CD14-positive monocyte (primary cell): ENCODE results near the gene INAFM1. TPM values are rescaled to one million over a fixed set of nuclear protein-coding genes. Genes with fewer than 3 reads are reported as not detected.

Experiments used
- DNase-seq, 3 donors: peaks; one replicate each; pipeline ENCODE4 v3.0.0-alpha.2; 2011 to 2022
- H2AFZ ChIP-seq: 2 replicates; pipeline ENCODE4 v1.6.0; 2012; ENCODE audit warnings: mild to moderate bottlenecking, low read depth, low read length, inconsistent platforms; ENCODE audit not compliant: insufficient read depth, poor library complexity, severe bottlenecking
- H3K27ac ChIP-seq, 2 donors: 1 replicate in 1 of 2; 2 replicates in 1 of 2; pipeline ENCODE4 v1.5.1; 2012 to 2013; ENCODE audit warnings: low read length in 2 of 2, control low read depth in 1 of 2, inconsistent platforms in 1 of 2, low read depth in 1 of 2, mild to moderate bottlenecking in 1 of 2
- H3K27me3 ChIP-seq, 2 donors: one replicate each; pipeline versions ENCODE4 v1.6.0 to v1.6.1; 2011 to 2013; ENCODE audit warnings: low read length in 2 of 2; ENCODE audit not compliant: control insufficient read depth in 2 of 2, insufficient read depth in 2 of 2
- H3K36me3 ChIP-seq, 2 donors: replicated peaks in 1 of 2; 1 replicate in 1 of 2; 2 replicates in 1 of 2; pipeline versions ENCODE4 v1.5.1 to v1.6.1; 2012 to 2013; ENCODE audit warnings: low read length in 2 of 2, control low read depth in 1 of 2, inconsistent platforms in 1 of 2, mild to moderate bottlenecking in 1 of 2; ENCODE audit not compliant: insufficient read depth in 2 of 2, control insufficient read depth in 1 of 2
- H3K4me1 ChIP-seq, 2 donors: 1 replicate in 1 of 2; 2 replicates in 1 of 2; pipeline versions ENCODE4 v1.5.1 to v1.6.1; 2012 to 2013; ENCODE audit warnings: low read length in 2 of 2, control low read depth in 1 of 2, inconsistent platforms in 1 of 2, mild to moderate bottlenecking in 1 of 2, moderate library complexity in 1 of 2; ENCODE audit not compliant: insufficient read depth in 2 of 2, control insufficient read depth in 1 of 2
- H3K4me2 ChIP-seq: replicated peaks from 2 replicates; pipeline ENCODE3; 2012; ENCODE audit warnings: low read length, moderate library complexity, mild to moderate bottlenecking; ENCODE audit not compliant: poor library complexity, severe bottlenecking; ENCODE audit errors: extremely low read depth
- H3K4me3 ChIP-seq, 3 experiments: fragments of 200-600 bp in 1 of 3; sonication (generic) in 1 of 3; replicated peaks in 1 of 3; 1 replicate in 2 of 3; 2 replicates in 1 of 3; pipeline ENCODE4 v1.5.1; 2011 to 2013; ENCODE audit warnings: low read length in 3 of 3, mild to moderate bottlenecking in 3 of 3, control low read depth in 2 of 3, low read depth in 2 of 3, inconsistent platforms in 1 of 3, moderate library complexity in 1 of 3
- H3K79me2 ChIP-seq: 2 replicates; pipeline ENCODE4 v1.6.0; 2012; ENCODE audit warnings: mild to moderate bottlenecking, control low read depth, inconsistent platforms, low read length, moderate library complexity; ENCODE audit not compliant: insufficient read depth
- H3K9ac ChIP-seq: 2 replicates; pipeline ENCODE4 v1.6.0; 2017; ENCODE audit warnings: low read length, mild to moderate bottlenecking; ENCODE audit not compliant: insufficient read depth, poor library complexity, severe bottlenecking
- H3K9me3 ChIP-seq, 2 donors: replicated peaks in 1 of 2; 1 replicate in 1 of 2; 2 replicates in 1 of 2; pipeline versions ENCODE4 v1.5.1 to v1.6.1; 2012 to 2013; ENCODE audit warnings: low read length in 2 of 2, control low read depth in 1 of 2; ENCODE audit not compliant: control insufficient read depth in 1 of 2, insufficient read depth in 1 of 2
- H4K20me1 ChIP-seq: 2 replicates; pipeline ENCODE4 v1.6.0; 2012; ENCODE audit warnings: mild to moderate bottlenecking, low read length, control low read depth, moderate library complexity; ENCODE audit not compliant: insufficient read depth
- H3K27ac Mint-ChIP-seq, 7 donors: one replicate each; pipeline ENCODE4 v1.8.0; 2020; ENCODE audit warnings: mild to moderate bottlenecking in 7 of 7, mixed read lengths in 7 of 7, moderate library complexity in 6 of 7, inconsistent platforms in 2 of 7
- H3K27me3 Mint-ChIP-seq, 3 donors: one replicate each; pipeline ENCODE4 v1.8.0; 2021 to 2022; ENCODE audit warnings: low read depth in 3 of 3, mild to moderate bottlenecking in 3 of 3, mixed read lengths in 3 of 3, moderate library complexity in 3 of 3, inconsistent platforms in 1 of 3
- H3K36me3 Mint-ChIP-seq, 2 donors: one replicate each; pipeline ENCODE4 v1.8.0; 2020; ENCODE audit warnings: mixed read lengths in 2 of 2, inconsistent platforms in 1 of 2, mild to moderate bottlenecking in 1 of 2
- H3K4me1 Mint-ChIP-seq: one replicate; pipeline ENCODE4 v1.8.0; 2020; ENCODE audit warnings: mild to moderate bottlenecking, mixed read lengths
- H3K4me3 Mint-ChIP-seq, 2 donors: one replicate each; pipeline ENCODE4 v1.8.0; 2020; ENCODE audit warnings: mild to moderate bottlenecking in 2 of 2, mixed read lengths in 2 of 2, moderate library complexity in 1 of 2
- H3K9me3 Mint-ChIP-seq, 7 donors: one replicate each; pipeline ENCODE4 v1.8.0; 2020 to 2022; ENCODE audit warnings: mixed read lengths in 7 of 7, mild to moderate bottlenecking in 6 of 7, moderate library complexity in 6 of 7, inconsistent platforms in 2 of 7
- CTCF ChIP-seq: fragments of 200-600 bp; IDR thresholded peaks from one replicate; pipeline ENCODE4 v1.8.0; 2022; ENCODE audit warnings: antibody characterized with exemption, mild to moderate bottlenecking
- WGBS: methylation state at CpG from one replicate; pipeline ENCODE4 v1.1.5; 2013; ENCODE audit warnings: missing lambda C conversion rate; ENCODE audit not compliant: insufficient coverage; 5-methylcytosine and 5-hydroxymethylcytosine counted together
- intact Hi-C, 2 donors: fragments of 100-400 bp; cut with micrococcal nuclease; formaldehyde crosslinking; loops; one replicate each; pipeline versions ENCODE4 v1.15.0 to v1.15.1; 2023
- polyA plus RNA-seq, 3 donors: library from polyadenylated mRNA; depleted of rRNA in 1 of 3; unstranded in 2 of 3; stranded (reverse) in 1 of 3; fragments of 300-500 nt in 2 of 3; fragments of >200 nt in 1 of 3; fragmentation: Illumina TruSeq in 2 of 3; gene quantifications; 1 replicate in 2 of 3; 2 replicates in 1 of 3; pipeline ENCODE4 v1.2.3, GENCODE V29; 2012 to 2021

Gene INAFM1
- polyA plus RNA-seq, 3 donors, result 6.2 to 7.3 (median 6.5) TPM

DNA sequence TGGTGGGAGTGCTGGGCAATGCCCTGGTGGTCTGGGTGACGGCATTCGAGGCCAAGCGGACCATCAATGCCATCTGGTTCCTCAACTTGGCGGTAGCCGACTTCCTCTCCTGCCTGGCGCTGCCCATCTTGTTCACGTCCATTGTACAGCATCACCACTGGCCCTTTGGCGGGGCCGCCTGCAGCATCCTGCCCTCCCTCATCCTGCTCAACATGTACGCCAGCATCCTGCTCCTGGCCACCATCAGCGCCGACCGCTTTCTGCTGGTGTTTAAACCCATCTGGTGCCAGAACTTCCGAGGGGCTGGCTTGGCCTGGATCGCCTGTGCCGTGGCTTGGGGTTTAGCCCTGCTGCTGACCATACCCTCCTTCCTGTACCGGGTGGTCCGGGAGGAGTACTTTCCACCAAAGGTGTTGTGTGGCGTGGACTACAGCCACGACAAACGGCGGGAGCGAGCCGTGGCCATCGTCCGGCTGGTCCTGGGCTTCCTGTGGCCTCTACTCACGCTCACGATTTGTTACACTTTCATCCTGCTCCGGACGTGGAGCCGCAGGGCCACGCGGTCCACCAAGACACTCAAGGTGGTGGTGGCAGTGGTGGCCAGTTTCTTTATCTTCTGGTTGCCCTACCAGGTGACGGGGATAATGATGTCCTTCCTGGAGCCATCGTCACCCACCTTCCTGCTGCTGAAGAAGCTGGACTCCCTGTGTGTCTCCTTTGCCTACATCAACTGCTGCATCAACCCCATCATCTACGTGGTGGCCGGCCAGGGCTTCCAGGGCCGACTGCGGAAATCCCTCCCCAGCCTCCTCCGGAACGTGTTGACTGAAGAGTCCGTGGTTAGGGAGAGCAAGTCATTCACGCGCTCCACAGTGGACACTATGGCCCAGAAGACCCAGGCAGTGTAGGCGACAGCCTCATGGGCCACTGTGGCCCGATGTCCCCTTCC, 45.5 kb downstream of the INAFM1 start:
- 91% methylated on average over 45 of the region's 46 CpGs for WGBS
- H3K27me3 ChIP-seq, result no peaks in the 10 kb centered on the region
- H3K36me3 Mint-ChIP-seq, result peaks cover 58 to 71% of the 10 kb centered on the region in 2 donors
- no peak for DNase-seq
- no peak overlapping the region for H2AFZ ChIP-seq
- no peak for TF ChIP-seq CTCF
- peaks cover 59% of the 10 kb centered on the region for H4K20me1 ChIP-seq
- no peak overlapping the region for H3K4me3 Mint-ChIP-seq
- H3K4me3 ChIP-seq, result no peak overlapping the region
- H3K9me3 ChIP-seq, result no peaks in the 10 kb centered on the region
- peaks cover 49% of the 10 kb centered on the region for H3K79me2 ChIP-seq
- H3K27me3 Mint-ChIP-seq, result peaks cover 2 to 14% (median 8%) of the 10 kb centered on the region in 3 donors
- H3K9me3 Mint-ChIP-seq, result peaks cover 0 to 16% (median 5%) of the 10 kb centered on the region in 7 donors
- peak overlapping the region; percentile 16 for H3K4me2 ChIP-seq
- intact Hi-C loops, result no loop called here
- peaks cover 65 to 87% of the 10 kb centered on the region in 2 donors for H3K4me1 ChIP-seq
- H3K36me3 ChIP-seq, result peaks cover 27 to 58% of the 10 kb centered on the region in 2 donors
- H3K9ac ChIP-seq, result no peak overlapping the region
- peak overlapping the region; percentile 33 to 93 (median 83) for H3K27ac Mint-ChIP-seq
- peak overlapping the region; percentile 48 to 68 for H3K27ac ChIP-seq
- H3K4me1 Mint-ChIP-seq, result peaks cover 75% of the 10 kb centered on the region

- Histone ChIP-seq H3K9me3 (no peaks in the 10 kb centered on the region), H3K79me2 (peaks cover 37% of the 10 kb centered on the region), H3K4me3 (peak overlapping the region in 1 of 3 experiments; percentile 54), H3K27ac (peak overlapping the region; percentile 68 to 73), H3K4me2 (peak overlapping the region; percentile 21), H3K4me1 (peaks cover 58 to 80% of the 10 kb centered on the region in 2 donors), H4K20me1 (peaks cover 47% of the 10 kb centered on the region), H3K36me3 (peaks cover 23 to 49% of the 10 kb centered on the region in 2 donors), H2AFZ (no peak overlapping the region), H3K9ac (no peak overlapping the region), H3K27me3 (no peaks in the 10 kb centered on the region)
- H3K36me3 Mint-ChIP-seq, result peaks cover 44 to 57% of the 10 kb centered on the region in 2 donors
- peaks cover 0 to 12% (median 4%) of the 10 kb centered on the region in 7 donors for H3K9me3 Mint-ChIP-seq
- H3K4me1 Mint-ChIP-seq, result peaks cover 70% of the 10 kb centered on the region
- H3K4me3 Mint-ChIP-seq, result peak overlapping the region in 1 of 2 donors; percentile 26
- WGBS, result no CpG with 5 or more reads among the region's 1 CpG
- TF ChIP-seq CTCF, result no peak
- H3K27ac Mint-ChIP-seq, result peak overlapping the region; percentile 87 to 96 (median 93)
- peaks cover 2 to 9% (median 8%) of the 10 kb centered on the region in 3 donors for H3K27me3 Mint-ChIP-seq
- DNase-seq, result peak in 1 of 3 donors; percentile 13
- intact Hi-C loops, result no loop called here
These were observed 46.9 kb downstream of the INAFM1 start for GRCh38 chr19:47321630-47322029.
